DND-41 (cell line): ENCODE results near the gene CELF1.

ENCODE experiments used
- ATAC-seq: fragments of 200-7000 bp; cut with Tn5 transposase; 3 replicates; pipeline ENCODE4 v1.9.1; 2021; ENCODE audit warnings: low read depth; ENCODE audit not compliant: insufficient read depth
- DNase-seq: peaks from one replicate; pipeline ENCODE4 v3.0.0-alpha.2; 2020
- H2AFZ ChIP-seq: 2 replicates; pipeline ENCODE4 v1.6.0; 2012; ENCODE audit warnings: low read depth, low read length
- H3K27ac ChIP-seq: 2 replicates; pipeline ENCODE4 v1.5.1; 2012; ENCODE audit warnings: low read length, inconsistent platforms
- H3K27me3 ChIP-seq: fragments of 200-600 bp; sonication (generic); 2 replicates; pipeline ENCODE4 v1.6.0; 2012; ENCODE audit warnings: low read length, mild to moderate bottlenecking, inconsistent platforms; ENCODE audit not compliant: insufficient read depth, poor library complexity
- H3K36me3 ChIP-seq: 2 replicates; pipeline ENCODE4 v1.5.1; 2012; ENCODE audit warnings: low read length, inconsistent platforms; ENCODE audit not compliant: insufficient read depth
- H3K4me1 ChIP-seq: 2 replicates; pipeline ENCODE4 v1.5.1; 2012; ENCODE audit warnings: mild to moderate bottlenecking, low read length; ENCODE audit not compliant: insufficient read depth
- H3K4me2 ChIP-seq: 2 replicates; pipeline ENCODE4 v1.6.0; 2012; ENCODE audit warnings: mild to moderate bottlenecking, moderate library complexity, low read length, inconsistent platforms; ENCODE audit not compliant: insufficient read depth
- H3K4me3 ChIP-seq, 2 experiments: fragments of 200-600 bp in 1 of 2; shearing (Covaris generic) in 1 of 2; 2 replicates each; pipeline ENCODE4 v1.5.1; 2012 to 2016; ENCODE audit warnings: inconsistent platforms in 2 of 2, low read length in 2 of 2, mild to moderate bottlenecking in 2 of 2, low read depth in 1 of 2, moderate library complexity in 1 of 2
- H3K79me2 ChIP-seq: 2 replicates; pipeline ENCODE4 v1.6.0; 2012; ENCODE audit warnings: low read length, inconsistent platforms; ENCODE audit not compliant: insufficient read depth
- H3K9ac ChIP-seq: 2 replicates; pipeline ENCODE4 v1.6.0; 2012; ENCODE audit warnings: low read depth, mild to moderate bottlenecking, inconsistent platforms, low read length, moderate library complexity
- H3K9me3 ChIP-seq: 2 replicates; pipeline ENCODE4 v1.5.1; 2012; ENCODE audit warnings: low read length, moderate library complexity, mild to moderate bottlenecking, inconsistent platforms; ENCODE audit not compliant: insufficient read depth, severe bottlenecking
- H4K20me1 ChIP-seq: 2 replicates; pipeline ENCODE4 v1.6.0; 2012; ENCODE audit warnings: low read length; ENCODE audit not compliant: insufficient read depth
- EZH2 ChIP-seq: IDR thresholded peaks from 3 replicates; pipeline ENCODE4 v1.6.1; 2012; ENCODE audit warnings: borderline replicate concordance, low read depth, mild to moderate bottlenecking, moderate library complexity, low read length, inconsistent platforms; ENCODE audit not compliant: severe bottlenecking
- TF ChIP-seq, protein P1 (sequence below): IDR thresholded peaks from 2 replicates; pipeline ENCODE4 v1.5.1; 2012; ENCODE audit warnings: borderline replicate concordance, low read length, moderate library complexity, mild to moderate bottlenecking; ENCODE audit not compliant: poor library complexity, severe bottlenecking; ENCODE audit errors: extremely low read depth

CELF1 gene

DNA sequence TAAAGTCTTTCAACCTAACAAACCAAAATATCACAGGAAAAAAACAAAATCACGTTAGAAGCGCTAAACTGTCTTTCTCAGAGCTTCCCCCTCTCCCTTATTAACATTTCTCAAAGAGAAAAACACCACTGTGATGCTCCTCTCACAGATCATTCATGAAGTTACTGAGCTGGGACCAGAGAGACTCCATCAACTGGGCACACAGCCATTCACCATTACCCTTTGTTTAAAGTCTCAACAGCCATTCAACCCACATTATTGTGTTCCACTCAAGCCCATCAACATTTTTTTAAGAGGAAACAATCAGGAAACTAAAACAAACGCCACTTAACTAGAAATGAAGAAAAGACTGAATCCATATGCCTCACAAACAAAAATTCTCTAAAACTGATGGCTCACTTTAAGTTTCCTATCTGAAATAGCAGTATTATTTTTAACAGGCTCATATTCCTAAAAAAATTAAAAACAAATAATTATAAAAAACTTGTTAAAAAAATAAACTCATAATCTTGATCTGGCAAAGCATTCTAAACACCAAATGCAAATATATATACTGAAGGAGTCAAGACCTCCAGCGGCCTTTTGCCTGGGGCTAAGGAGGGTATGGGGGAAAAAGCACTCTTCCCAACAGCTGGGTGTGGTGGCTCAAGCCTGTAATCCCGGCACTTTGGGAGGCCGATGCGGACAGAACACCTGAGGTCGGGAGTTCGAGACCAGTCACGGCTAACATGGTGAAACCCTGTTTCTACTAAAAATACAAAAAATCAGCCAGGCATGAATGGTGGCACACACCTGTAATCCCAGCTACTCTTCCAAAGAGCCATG is 14.0 kb downstream of the CELF1 start:
- H3K27ac ChIP-seq = no peak overlapping the region; the same call in 1 of the 2 replicates
- H3K27me3 ChIP-seq = no peaks in the 10 kb centered on the region
- peaks cover 100% of the 10 kb centered on the region for H3K79me2 ChIP-seq
- no peaks in the 10 kb centered on the region for H3K9me3 ChIP-seq
- H3K4me2 ChIP-seq = no peak overlapping the region
- no peak overlapping the region for H3K9ac ChIP-seq
- no peaks in the 10 kb centered on the region; the same call in 1 of the 2 replicates for H3K4me1 ChIP-seq
- TF ChIP-seq, protein P1, sequence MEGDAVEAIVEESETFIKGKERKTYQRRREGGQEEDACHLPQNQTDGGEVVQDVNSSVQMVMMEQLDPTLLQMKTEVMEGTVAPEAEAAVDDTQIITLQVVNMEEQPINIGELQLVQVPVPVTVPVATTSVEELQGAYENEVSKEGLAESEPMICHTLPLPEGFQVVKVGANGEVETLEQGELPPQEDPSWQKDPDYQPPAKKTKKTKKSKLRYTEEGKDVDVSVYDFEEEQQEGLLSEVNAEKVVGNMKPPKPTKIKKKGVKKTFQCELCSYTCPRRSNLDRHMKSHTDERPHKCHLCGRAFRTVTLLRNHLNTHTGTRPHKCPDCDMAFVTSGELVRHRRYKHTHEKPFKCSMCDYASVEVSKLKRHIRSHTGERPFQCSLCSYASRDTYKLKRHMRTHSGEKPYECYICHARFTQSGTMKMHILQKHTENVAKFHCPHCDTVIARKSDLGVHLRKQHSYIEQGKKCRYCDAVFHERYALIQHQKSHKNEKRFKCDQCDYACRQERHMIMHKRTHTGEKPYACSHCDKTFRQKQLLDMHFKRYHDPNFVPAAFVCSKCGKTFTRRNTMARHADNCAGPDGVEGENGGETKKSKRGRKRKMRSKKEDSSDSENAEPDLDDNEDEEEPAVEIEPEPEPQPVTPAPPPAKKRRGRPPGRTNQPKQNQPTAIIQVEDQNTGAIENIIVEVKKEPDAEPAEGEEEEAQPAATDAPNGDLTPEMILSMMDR = no peak
- no peak for TF ChIP-seq EZH2
- DNase-seq = no peak
- no peak overlapping the region for H2AFZ ChIP-seq
- peaks cover 33% of the 10 kb centered on the region; the same call in 1 of the 2 replicates for H3K36me3 ChIP-seq
- H4K20me1 ChIP-seq = peaks cover 90% of the 10 kb centered on the region
- ATAC-seq = no peak
- no peak overlapping the region for H3K4me3 ChIP-seq

DNA sequence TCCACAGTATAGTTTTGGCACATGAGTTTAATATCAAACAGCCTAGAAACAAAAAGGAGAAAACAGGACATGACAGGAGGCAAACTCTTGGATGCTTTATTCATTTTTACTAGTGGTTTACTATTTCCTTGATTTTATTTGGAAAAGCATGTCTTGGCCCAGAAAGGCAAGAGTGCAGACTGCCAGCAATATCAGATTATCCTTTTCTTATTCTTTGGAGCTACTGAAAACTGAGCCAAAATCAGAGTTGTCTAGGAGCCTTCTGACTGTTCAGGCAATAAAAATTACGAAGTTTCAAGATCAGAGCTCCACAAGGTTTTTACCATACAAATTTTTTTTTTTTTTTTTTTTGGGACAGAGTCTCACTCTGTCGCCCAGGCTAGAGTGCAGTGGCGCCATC is 16.0 kb downstream of the CELF1 start:
- no peak for ATAC-seq
- Histone ChIP-seq H4K20me1 (peaks cover 89% of the 10 kb centered on the region), H2AFZ (no peak overlapping the region), H3K27ac (no peak overlapping the region), H3K4me1 (no peaks in the 10 kb centered on the region; the same call in 1 of the 2 replicates), H3K27me3 (no peaks in the 10 kb centered on the region), H3K9me3 (no peaks in the 10 kb centered on the region), H3K9ac (no peak overlapping the region), H3K79me2 (peaks cover 100% of the 10 kb centered on the region), H3K4me2 (no peak overlapping the region), H3K36me3 (peaks cover 32% of the 10 kb centered on the region; the same call in 1 of the 2 replicates), H3K4me3 (no peak overlapping the region)
- TF ChIP-seq, protein P1 = no peak
- TF ChIP-seq EZH2 = no peak
- no peak for DNase-seq

DNA sequence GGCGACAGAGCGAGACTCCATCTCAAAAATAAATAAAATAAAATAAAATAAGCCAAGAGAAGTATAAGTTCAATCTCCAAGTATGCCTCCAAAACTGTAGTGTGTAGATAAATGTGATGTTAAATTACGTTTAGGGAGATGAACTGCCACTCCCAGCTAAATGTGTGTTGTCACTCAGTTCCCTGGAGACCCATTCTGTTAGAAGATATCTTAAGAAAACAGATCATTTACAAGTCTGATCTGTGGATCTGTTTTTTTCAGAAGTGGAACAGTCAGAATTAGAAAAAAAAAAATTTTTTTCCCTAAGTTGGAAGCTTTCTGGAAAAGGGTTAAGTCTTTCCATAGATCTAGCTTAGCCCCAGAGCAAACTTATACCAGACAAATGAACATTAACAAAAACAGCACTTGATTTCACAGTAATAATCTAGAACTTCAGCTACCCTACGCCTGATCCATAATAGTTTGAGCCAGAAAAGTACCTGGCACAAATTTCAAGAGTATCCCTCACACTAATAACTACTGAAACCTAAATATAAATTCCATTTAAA is 18.2 kb downstream of the CELF1 start:
- H2AFZ ChIP-seq = no peak overlapping the region
- H4K20me1 ChIP-seq = peaks cover 90% of the 10 kb centered on the region
- TF ChIP-seq, protein P1 = no peak
- no peak for TF ChIP-seq EZH2
- H3K36me3 ChIP-seq = peaks cover 34% of the 10 kb centered on the region
- DNase-seq = no peak
- no peaks in the 10 kb centered on the region for H3K9me3 ChIP-seq
- H3K27me3 ChIP-seq = no peaks in the 10 kb centered on the region
- H3K27ac ChIP-seq = no peak overlapping the region
- peaks cover 100% of the 10 kb centered on the region for H3K79me2 ChIP-seq
- ATAC-seq = no peak
- no peaks in the 10 kb centered on the region; the same call in 1 of the 2 replicates for H3K4me1 ChIP-seq
- H3K4me2 ChIP-seq = no peak overlapping the region
- H3K9ac ChIP-seq = no peak overlapping the region
- no peak overlapping the region for H3K4me3 ChIP-seq
